HPDE6-E6E7 (cell line): Measurements from ENCODE around the gene ATP8A2.

Experiments
- DNase-seq: peaks from one replicate; pipeline ENCODE4 v3.0.0; 2011; ENCODE audit warnings: missing footprints; ENCODE audit errors: extremely low spot score

The ATP8A2 gene

DNA sequence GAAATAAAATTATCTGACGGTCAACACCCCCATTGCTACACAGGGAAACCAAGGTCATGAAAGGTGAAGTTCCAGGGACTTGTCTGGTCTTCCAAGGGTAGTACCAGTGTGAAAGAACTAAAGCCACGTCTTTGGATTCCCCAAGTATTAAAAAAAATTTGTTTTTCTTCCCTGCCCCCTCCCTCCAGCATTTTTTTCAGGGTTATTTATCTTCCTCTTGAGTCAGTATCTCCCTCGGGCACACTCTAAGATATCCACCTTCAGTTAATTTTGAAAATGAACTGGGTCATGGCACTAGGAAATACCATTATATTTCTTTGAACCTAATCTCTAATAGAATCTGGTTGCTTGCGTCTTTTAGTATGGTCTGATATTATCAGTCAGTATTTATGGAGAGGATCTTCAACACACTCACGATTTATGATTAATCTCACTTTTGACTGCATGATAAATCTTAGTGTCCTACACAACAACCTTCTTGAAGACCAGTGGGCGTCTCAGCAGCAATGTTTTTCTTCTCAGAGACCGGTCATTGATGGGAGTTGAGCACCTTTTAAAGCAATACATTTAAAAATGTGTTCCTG lies 9.1 kb downstream of the ATP8A2 start:
- no peak for DNase-seq

DNA sequence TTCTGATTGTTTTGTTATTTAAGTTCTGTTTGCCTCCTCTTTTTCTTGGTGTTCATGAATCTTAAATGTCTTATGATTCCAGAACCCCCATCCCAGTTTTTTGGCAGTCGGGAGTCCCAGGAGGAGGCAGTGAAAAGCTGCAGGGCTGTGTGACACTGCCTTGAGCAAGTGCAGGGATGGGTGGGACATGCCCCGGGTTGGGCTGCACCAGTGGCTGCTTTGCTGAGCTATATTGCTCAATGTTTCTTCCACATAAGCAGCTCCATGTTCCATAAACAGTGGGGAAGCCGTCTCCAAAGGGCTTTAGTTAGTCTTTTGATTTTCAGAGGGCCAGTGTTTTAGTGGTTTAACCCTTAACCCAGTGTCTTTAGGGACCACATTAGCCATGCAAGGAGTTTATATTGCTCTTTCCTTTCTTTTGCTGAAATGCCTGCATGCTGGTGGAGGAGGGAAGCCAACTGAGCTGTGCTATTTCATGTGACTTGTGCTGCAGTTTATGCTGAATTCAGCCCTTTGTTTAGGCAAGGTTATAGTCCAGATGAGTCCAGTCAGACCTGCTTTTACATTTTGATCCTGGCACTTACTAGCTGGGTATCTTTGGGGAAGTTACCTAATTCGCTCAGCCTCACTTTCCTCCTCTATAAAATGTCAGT lies 13.1 kb downstream of the ATP8A2 start:
- DNase-seq: no peak

DNA sequence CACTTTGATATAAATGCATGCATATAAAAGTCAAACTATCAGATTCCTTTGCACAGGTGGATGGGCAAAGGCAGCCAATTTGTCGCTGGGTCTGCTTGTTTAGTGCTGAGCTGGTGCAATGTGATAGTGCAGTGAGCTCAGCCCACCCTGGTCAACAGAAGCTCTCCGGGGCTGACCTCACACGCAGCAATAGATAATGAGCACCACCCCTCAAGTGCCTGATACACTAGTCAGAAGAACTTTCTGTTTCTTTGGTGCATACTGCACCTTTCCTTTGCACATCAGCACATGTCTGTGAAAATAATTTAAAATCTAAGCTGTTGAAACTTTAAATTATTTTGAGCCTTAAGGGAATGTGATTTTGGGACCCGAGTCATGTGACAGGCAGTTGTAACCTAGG lies 20.2 kb downstream of the ATP8A2 start:
- DNase-seq: no peak

GRCh38 chr13:25394402-25395060 lies 22.8 kb downstream of the ATP8A2 start:
- no peak for DNase-seq

GRCh38 chr13:25397763-25398162 lies 26.0 kb downstream of the ATP8A2 start:
- no peak for DNase-seq

DNA sequence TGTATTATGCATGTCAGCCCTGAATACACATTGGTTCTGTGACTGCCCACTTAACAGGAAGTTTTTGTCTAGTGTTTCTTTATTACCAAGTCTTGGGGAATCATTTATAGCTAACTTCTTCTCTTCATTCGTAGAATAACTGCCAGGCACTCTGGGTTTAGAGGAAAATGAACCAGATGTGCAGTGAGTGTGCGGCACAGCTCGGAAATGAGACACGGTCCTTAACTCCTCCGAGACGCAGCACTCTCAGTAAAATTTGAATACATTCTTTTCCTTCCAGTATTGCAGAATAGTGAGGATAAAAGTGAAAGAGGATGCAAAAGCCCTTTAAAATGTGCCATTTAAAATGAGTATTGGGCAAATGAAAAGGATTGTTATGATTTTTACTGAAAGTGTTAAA lies 29.2 kb downstream of the ATP8A2 start:
- DNase-seq: no peak

DNA sequence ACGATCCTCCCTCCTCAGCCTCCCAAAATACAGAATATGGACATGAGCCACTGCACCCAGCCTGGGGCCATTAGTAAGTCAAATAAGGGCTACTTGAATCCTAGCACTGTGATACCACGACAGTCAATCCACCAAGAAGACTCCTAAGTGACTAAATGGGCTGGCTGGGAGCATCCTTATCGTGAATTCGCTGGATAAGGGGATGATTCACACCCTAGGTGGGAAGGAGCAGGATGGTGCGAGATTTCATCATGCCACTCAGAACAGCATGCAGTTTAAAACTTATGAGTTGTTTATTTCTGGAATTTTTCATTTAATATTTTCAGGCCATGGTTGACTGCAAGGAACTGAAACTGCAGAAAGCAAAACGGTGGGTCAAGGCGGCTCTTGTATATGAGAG lies 30.2 kb downstream of the ATP8A2 start:
- no peak for DNase-seq

- no peak for DNase-seq
Observed at GRCh38 chr13:25406377-25406776, 34.6 kb downstream of the ATP8A2 start.

GRCh38 chr13:25409938-25410337 lies 38.2 kb downstream of the ATP8A2 start:
- no peak for DNase-seq

- DNase-seq: no peak
Observed at GRCh38 chr13:25415241-25415640, 43.5 kb downstream of the ATP8A2 start.

GRCh38 chr13:25417535-25417934 lies 45.8 kb downstream of the ATP8A2 start:
- DNase-seq: no peak

DNA sequence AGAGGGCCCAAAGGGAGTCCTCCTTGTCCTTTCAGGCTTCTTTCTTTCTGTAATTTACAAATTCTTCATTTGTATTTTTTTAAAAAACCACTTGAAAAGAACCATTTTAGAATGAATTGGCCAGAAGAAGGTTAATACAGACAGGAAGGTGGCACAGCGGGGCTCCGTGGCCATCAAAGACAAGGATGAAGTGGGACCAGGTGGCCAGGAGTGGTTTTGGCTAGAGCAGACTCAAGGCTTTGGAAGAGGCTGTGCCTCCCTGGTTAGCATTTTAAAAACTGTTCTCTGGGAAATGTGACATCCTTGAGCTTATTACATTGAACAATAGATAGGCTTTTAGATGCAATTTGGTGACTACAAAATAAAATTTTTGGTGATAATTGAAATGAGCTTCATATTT lies 48.4 kb downstream of the ATP8A2 start:
- DNase-seq: no peak

DNA sequence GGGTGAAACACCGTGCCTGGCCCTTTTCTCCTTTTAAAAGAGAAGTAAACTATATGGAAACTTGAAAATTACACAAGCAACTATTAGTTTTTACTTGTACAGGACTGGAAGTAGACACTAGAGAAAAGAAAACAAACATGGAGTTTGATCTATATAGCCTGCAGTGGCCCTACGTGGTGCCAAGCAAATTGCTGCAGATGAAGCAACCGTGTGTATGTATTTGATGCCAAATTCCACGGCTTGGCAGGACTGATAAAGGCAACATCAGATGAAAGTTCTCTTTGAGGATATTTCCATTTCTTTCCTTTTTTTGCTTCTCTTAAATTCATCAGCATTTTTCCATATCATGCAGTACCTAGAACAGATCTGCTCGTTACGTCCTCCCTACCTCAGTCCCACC lies 49.8 kb downstream of the ATP8A2 start:
- no peak for DNase-seq

- no peak for DNase-seq
Observed at GRCh38 chr13:25422153-25422552, 50.4 kb downstream of the ATP8A2 start.

DNA sequence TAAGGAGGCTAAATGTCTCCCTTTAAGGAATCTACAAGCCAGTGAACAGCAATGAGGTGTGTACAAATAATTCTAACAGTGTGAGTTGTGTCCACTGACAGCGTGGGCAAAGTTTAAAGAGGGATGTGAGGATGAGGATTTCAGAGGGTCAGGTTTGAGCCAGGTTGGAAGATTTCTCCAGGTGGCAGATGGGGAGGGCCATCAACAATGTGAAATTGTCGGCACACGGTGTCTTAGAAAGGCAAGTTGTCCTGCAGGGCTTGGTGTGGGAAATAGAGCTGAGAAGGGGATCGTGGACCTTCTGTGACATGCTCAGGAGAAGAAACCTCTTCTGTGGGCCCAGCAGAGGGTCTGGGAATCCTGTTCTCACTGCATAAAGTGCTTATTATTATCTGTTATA lies 52.1 kb downstream of the ATP8A2 start:
- DNase-seq: no peak

DNA sequence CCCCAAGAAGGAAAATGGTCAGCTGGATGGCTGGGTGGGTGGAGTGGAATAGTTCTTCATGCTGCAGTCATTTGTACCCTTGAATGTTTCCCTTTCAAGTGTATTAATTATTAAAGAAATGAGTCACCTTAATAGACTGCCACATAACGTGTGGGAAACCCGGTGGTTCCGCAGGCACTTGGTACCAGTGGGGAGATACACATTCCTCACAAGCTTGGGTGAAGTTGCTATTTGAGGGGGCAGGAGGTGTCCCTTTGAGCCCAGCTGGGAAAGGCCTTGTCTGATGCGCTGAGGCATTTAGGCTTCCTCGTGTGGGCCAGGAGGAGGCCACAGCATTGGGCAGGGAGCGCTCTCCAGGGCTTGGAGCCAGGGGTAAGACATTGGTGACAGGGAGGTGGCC lies 57.7 kb downstream of the ATP8A2 start:
- DNase-seq: no peak

- DNase-seq: no peak
Observed at GRCh38 chr13:25432691-25433090, 60.9 kb downstream of the ATP8A2 start.

GRCh38 chr13:25440061-25440460 lies 68.3 kb downstream of the ATP8A2 start:
- no peak for DNase-seq

DNA sequence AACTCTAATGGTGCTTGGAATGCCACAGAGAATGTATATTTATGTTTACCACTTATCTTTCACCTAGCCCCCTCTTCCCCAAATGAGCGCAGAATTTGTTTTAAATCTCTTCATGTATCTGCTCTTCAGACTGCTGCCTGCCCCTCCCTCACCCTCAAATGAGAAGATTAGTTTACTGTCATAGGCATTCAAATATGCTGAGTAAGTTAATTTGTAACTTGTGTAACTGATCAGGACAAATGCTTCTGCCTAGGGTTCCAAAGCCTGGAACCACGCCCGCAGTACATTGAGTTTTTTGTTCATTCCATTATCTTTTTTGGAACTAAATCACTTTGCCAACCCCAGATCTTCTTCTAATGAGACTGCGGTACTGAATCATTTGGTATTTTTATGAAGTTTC lies 74.5 kb downstream of the ATP8A2 start:
- DNase-seq: no peak

DNA sequence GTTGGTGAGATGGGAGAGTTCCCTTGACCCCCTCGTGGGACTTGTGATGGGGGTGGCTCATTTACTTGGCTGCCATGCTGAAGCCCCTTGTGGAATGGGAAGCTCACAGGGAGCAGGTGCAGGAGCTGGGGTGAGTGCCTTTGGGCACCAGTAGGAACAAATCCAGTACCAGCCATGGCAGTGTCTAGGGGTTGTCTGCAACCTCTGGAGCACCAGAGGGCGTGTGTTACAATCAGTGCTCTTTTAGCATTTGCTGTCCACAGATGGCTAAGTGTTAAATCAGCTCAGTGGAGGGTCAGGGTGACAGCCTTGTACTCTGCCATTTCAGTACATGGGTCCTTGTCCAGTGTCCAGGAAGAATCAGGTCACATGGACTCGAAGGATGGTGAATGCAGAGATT lies 75.6 kb downstream of the ATP8A2 start:
- no peak for DNase-seq

GRCh38 chr13:25453850-25454365 lies 82.1 kb downstream of the ATP8A2 start:
- no peak for DNase-seq

- DNase-seq: no peak
Observed at GRCh38 chr13:25455146-25455545, 83.4 kb downstream of the ATP8A2 start.

- no peak for DNase-seq
Observed at GRCh38 chr13:25457566-25457965, 85.8 kb downstream of the ATP8A2 start.
